Bronchial epithelial cell (primary cell): ENCODE data around the gene PLCD1. TPM values are rescaled to one million over a fixed set of nuclear protein-coding genes. Genes with fewer than 3 reads are reported as not detected.

Experiments
- DNase-seq: peaks from one replicate; pipeline ENCODE4 v3.0.0-alpha.2; 2010; ENCODE audit warnings: low read depth
- FAIRE-seq: peaks from 2 replicates; lab custom pipeline; 2011; peaks lifted over from hg19 to GRCh38; lab: Jason Lieb, UNC
- H3K27me3 ChIP-seq: 2 replicates; pipeline ENCODE4 v1.5.1; 2011; ENCODE audit warnings: low read length; ENCODE audit not compliant: control insufficient read depth, insufficient read depth
- H3K36me3 ChIP-seq: 2 replicates; pipeline ENCODE4 v1.5.1; 2011; ENCODE audit warnings: low read length; ENCODE audit not compliant: control insufficient read depth, insufficient read depth
- H3K4me3 ChIP-seq: 2 replicates; pipeline ENCODE4 v1.5.1; 2011; ENCODE audit warnings: mild to moderate bottlenecking, low read depth, low read length, control low read depth
- CTCF ChIP-seq: IDR thresholded peaks from 2 replicates; pipeline ENCODE4 v1.5.1; 2011; ENCODE audit warnings: mild to moderate bottlenecking, moderate library complexity, low read length, control low read depth, inconsistent platforms; ENCODE audit not compliant: insufficient read depth, severe bottlenecking
- total RNA-seq: library from RNA; depleted of rRNA; stranded (reverse); fragments of >200 nt; gene quantifications from 2 replicates; pipeline ENCODE4 v1.2.1, GENCODE V29; 2014

The PLCD1 gene
- total RNA-seq, 1 donor from 2014 or later: 24.2 TPM

GRCh38 chr3:38001456-38002081 is 27.9 kb downstream of the PLCD1 start:
- FAIRE-seq: no peak
- DNase-seq: no peak
- Histone ChIP-seq H3K36me3 (peaks cover 40% of the 10 kb centered on the region), H3K4me3 (no peak overlapping the region), H3K27me3 (no peaks in the 10 kb centered on the region)
- TF ChIP-seq CTCF: peak; percentile 26

GRCh38 chr3:38000965-38001455 is 28.4 kb downstream of the PLCD1 start:
- FAIRE-seq: no peak
- H3K27me3 ChIP-seq: no peaks in the 10 kb centered on the region
- TF ChIP-seq CTCF: no peak
- H3K4me3 ChIP-seq: no peak overlapping the region
- peaks cover 42% of the 10 kb centered on the region for H3K36me3 ChIP-seq
- no peak for DNase-seq

- H3K27me3 ChIP-seq: no peaks in the 10 kb centered on the region
- no peak for FAIRE-seq
- no peak overlapping the region for H3K4me3 ChIP-seq
- no peak for DNase-seq
- TF ChIP-seq CTCF: no peak
- peaks cover 44% of the 10 kb centered on the region for H3K36me3 ChIP-seq
Measured at GRCh38 chr3:38000242-38000916, 29.1 kb downstream of the PLCD1 start.

GRCh38 chr3:37999836-38000235 is 29.6 kb downstream of the PLCD1 start:
- FAIRE-seq: no peak
- peaks cover 41% of the 10 kb centered on the region for H3K36me3 ChIP-seq
- no peak for TF ChIP-seq CTCF
- no peak overlapping the region for H3K4me3 ChIP-seq
- no peaks in the 10 kb centered on the region for H3K27me3 ChIP-seq
- no peak for DNase-seq

GRCh38 chr3:37997791-37998370 is 31.6 kb downstream of the PLCD1 start:
- H3K4me3 ChIP-seq: no peak overlapping the region
- TF ChIP-seq CTCF: no peak
- peaks cover 40% of the 10 kb centered on the region for H3K36me3 ChIP-seq
- H3K27me3 ChIP-seq: no peaks in the 10 kb centered on the region
- FAIRE-seq: no peak
- no peak for DNase-seq
